Measurements from ENCODE around the gene TXNDC2. TPM values are rescaled to one million over a fixed set of nuclear protein-coding genes. Genes with fewer than 3 reads are reported as not detected.

TXNDC2 gene
- total RNA-seq, 1 experiment from 2014 or later: 0.28 TPM

GRCh38 chr18:9922592-9923311 is 37.0 kb downstream of the TXNDC2 start:
- no peak overlapping the region for H3K27ac Mint-ChIP-seq

More at GRCh38 chr18:9922592-9923311, 37.0 kb downstream of the TXNDC2 start:
- no peak for TF ChIP-seq CTCF (conservative IDR thresholded peaks at IDR 0.05)
- Histone ChIP-seq H3K27ac (ENCODE audit: insufficient read length, low read depth, low read length) (no peak overlapping the region), H3K14ac (ENCODE audit: insufficient read depth, low read length) (no peak overlapping the region), H3K27me3 (ENCODE audit: insufficient read depth, low read length) (no peaks in the 10 kb centered on the region), H2BK15ac (ENCODE audit: low read depth, low read length) (no peak overlapping the region), H3K18ac (ENCODE audit: insufficient read length, low read depth, low read length) (no peak overlapping the region), H3K23ac (ENCODE audit: insufficient read length, low read depth, low read length) (no peak overlapping the region), H3K79me2 (ENCODE audit: insufficient read depth, low read length) (peaks cover 55% of the 10 kb centered on the region), H3K56ac (ENCODE audit: insufficient read length, low read depth, low read length) (no peak overlapping the region), H3K4me1 (ENCODE audit: insufficient read depth, low read length) (peaks cover 3% of the 10 kb centered on the region; the same call in 1 of the 2 replicates), H4K8ac (replicated peaks; ENCODE audit: insufficient read length, low read depth, low read length) (no peak overlapping the region), H2BK12ac (ENCODE audit: insufficient read length, low read depth, low read length) (no peak overlapping the region), H3K9me3 (ENCODE audit: control insufficient read depth, low read depth, low read length) (no peaks in the 10 kb centered on the region), H4K91ac (ENCODE audit: insufficient read length, low read depth, low read length) (no peak overlapping the region), H2BK20ac (ENCODE audit: low read depth, low read length, poor library complexity, severe bottlenecking) (no peak overlapping the region), H2BK5ac (ENCODE audit: insufficient read length, low read length) (no peak overlapping the region), H2AK5ac (ENCODE audit: insufficient read length, low read length) (no peak overlapping the region), H4K20me1 (ENCODE audit: control insufficient read depth, insufficient read depth, insufficient read length) (no peaks in the 10 kb centered on the region), H3K23me2 (ENCODE audit: insufficient read length, low read depth, low read length, poor library complexity, severe bottlenecking) (no peaks in the 10 kb centered on the region), H2AFZ (ENCODE audit: low read length) (no peak overlapping the region), H3K4ac (ENCODE audit: low read depth, low read length) (no peak overlapping the region), H2BK120ac (ENCODE audit: low read depth, low read length, poor library complexity, severe bottlenecking) (no peak overlapping the region), H3K4me2 (ENCODE audit: insufficient read depth, insufficient read length, low read length) (no peak overlapping the region), H4K5ac (ENCODE audit: insufficient read length, low read depth, low read length) (no peak overlapping the region), H3K79me1 (ENCODE audit: insufficient read depth, low read depth, low read length, poor library complexity, severe bottlenecking) (peaks cover 5% of the 10 kb centered on the region), H3K9ac (ENCODE audit: extremely low read depth, insufficient read length, low read length) (no peak overlapping the region), H3T11ph (ENCODE audit: low read length) (no peak overlapping the region)
- no peaks in the 10 kb centered on the region for H3K27me3 Mint-ChIP-seq (ENCODE audit: low read depth)
- WGBS (ENCODE audit: extremely low coverage, insufficient read length, low lambda C conversion rate): 100% methylated on average over 2 of the region's 4 CpGs
- DNase-seq: no peak
- no peaks in the 10 kb centered on the region for H3K36me3 Mint-ChIP-seq (ENCODE audit: insufficient read depth in 1 of 3, low read depth in 3 of 3)
- peaks cover 20 to 29% of the 10 kb centered on the region in 2 experiments for H3K4me1 Mint-ChIP-seq
- H3K9me3 Mint-ChIP-seq: no peaks in the 10 kb centered on the region
- no peak overlapping the region for H3K4me3 Mint-ChIP-seq

Measured in H9 (cell line).